ENCODE results near the gene NMNAT2. TPM values are rescaled to one million over a fixed set of nuclear protein-coding genes. Genes with fewer than 3 reads are reported as not detected.

Gene NMNAT2
- total RNA-seq, 2 donors from 2014 or later = 1.0 to 1.3 TPM

- intact Hi-C loops (cut with DNase I) = loop anchor here (10.0 kb wide), 1 partner anchor 277 kb away; the partner anchor contains the start of gene SHCBP1L
- 81 to 88% methylated on average over 1 of the region's 1 CpG for WGBS, 2 donors
- no peak for ATAC-seq
Measured at GRCh38 chr1:183231545-183231944, 186.6 kb downstream of the NMNAT2 start.

GRCh38 chr1:183230413-183230812 lies 187.8 kb downstream of the NMNAT2 start:
- Histone ChIP-seq H3K36me3 (replicated peaks in 1 of 2; ENCODE audit: insufficient read depth in 1 of 2, low read depth in 2 of 2) (no peaks in the 10 kb centered on the region), H3K4me3 (no peak overlapping the region), H3K27ac (no peak overlapping the region), H3K9me3 (no peaks in the 10 kb centered on the region), H3K27me3 (no peaks in the 10 kb centered on the region), H3K4me1 (no peaks in the 10 kb centered on the region)
- intact Hi-C loops (cut with DNase I) = loop anchor here (10.0 kb wide), 1 partner anchor 276 kb away; the partner anchor contains the start of gene SHCBP1L
- DNase-seq (no peak), ATAC-seq (no peak)
- WGBS, 2 donors = 79 to 85% methylated on average over 2 of the region's 2 CpGs
- TF ChIP-seq POLR2A (IDR thresholded peaks at IDR 0.05) (no peak), CTCF (IDR thresholded peaks at IDR 0.05) (no peak)

More at GRCh38 chr1:183231545-183231944, 186.6 kb downstream of the NMNAT2 start:
- Histone ChIP-seq H3K36me3 (replicated peaks in 1 of 2; ENCODE audit: insufficient read depth in 1 of 2, low read depth in 2 of 2) (no peaks in the 10 kb centered on the region), H3K4me1 (no peaks in the 10 kb centered on the region), H3K9me3 (no peaks in the 10 kb centered on the region), H3K27ac (peak overlapping the region in 1 of 4 donors; percentile 42), H3K4me3 (no peak overlapping the region), H3K27me3 (no peaks in the 10 kb centered on the region)
- TF ChIP-seq POLR2A (IDR thresholded peaks at IDR 0.05) (no peak), CTCF (IDR thresholded peaks at IDR 0.05) (no peak)
- DNase-seq = no peak

- DNase-seq (no peak), ATAC-seq (no peak)
- H3K4me1 ChIP-seq = no peaks in the 10 kb centered on the region
- WGBS, 2 donors = 85 to 87% methylated on average over 9 to 13 of the region's 13 CpGs
- no peaks in the 10 kb centered on the region for H3K36me3 ChIP-seq (replicated peaks in 1 of 2; ENCODE audit: insufficient read depth in 1 of 2, low read depth in 2 of 2)
- H3K27ac ChIP-seq = no peak overlapping the region
- no peaks in the 10 kb centered on the region for H3K27me3 ChIP-seq
- TF ChIP-seq POLR2A (IDR thresholded peaks at IDR 0.05) (no peak), CTCF (IDR thresholded peaks at IDR 0.05) (no peak)
- intact Hi-C loops (cut with DNase I) = no loop called here
- H3K9me3 ChIP-seq = no peaks in the 10 kb centered on the region
- no peak overlapping the region for H3K4me3 ChIP-seq
Measured at GRCh38 chr1:183228347-183229220, 189.6 kb downstream of the NMNAT2 start.

GRCh38 chr1:183227422-183228346 lies 190.5 kb downstream of the NMNAT2 start:
- peak; percentile 29 to 52 (median 38) for DNase-seq
- no peak for TF ChIP-seq POLR2A (IDR thresholded peaks at IDR 0.05)
- peak in 6 of 7 experiments; percentile 38 to 55 (median 50) for TF ChIP-seq CTCF (IDR thresholded peaks at IDR 0.05)
- intact Hi-C loops (cut with DNase I) = no loop called here
- H3K9me3 ChIP-seq = no peaks in the 10 kb centered on the region
- WGBS, 2 donors = 66 to 71% methylated on average over 14 to 16 of the region's 16 CpGs
- H3K27ac ChIP-seq = no peak overlapping the region
- no peaks in the 10 kb centered on the region for H3K36me3 ChIP-seq (replicated peaks in 1 of 2; ENCODE audit: insufficient read depth in 1 of 2, low read depth in 2 of 2)
- no peaks in the 10 kb centered on the region for H3K27me3 ChIP-seq
- H3K4me1 ChIP-seq = no peaks in the 10 kb centered on the region
- no peak for ATAC-seq
- no peak overlapping the region for H3K4me3 ChIP-seq

Data from body of pancreas (tissue), 4 donors.